ENCODE data around the gene FGF14.

The FGF14 gene

GRCh38 chr13:101714195-101714594 is 687.7 kb downstream of the FGF14 start:
- Histone ChIP-seq H3K4me2 (ENCODE audit: low read depth, low read length, poor library complexity, severe bottlenecking) (no peak overlapping the region), H3K27ac (ENCODE audit: low read depth, low read length) (no peak overlapping the region), H3K9me2 (replicated peaks; ENCODE audit: insufficient read depth, low read length) (no peaks in the 10 kb centered on the region), H2AFZ (ENCODE audit: low read depth, low read length, severe bottlenecking) (no peak overlapping the region), H3K4me3 (ENCODE audit: insufficient read depth, low read length, poor library complexity, severe bottlenecking) (no peak overlapping the region), H3K9me3 (ENCODE audit: insufficient read depth, low read length) (no peaks in the 10 kb centered on the region), H3K36me3 (ENCODE audit: low read length) (no peaks in the 10 kb centered on the region), H3K27me3 (ENCODE audit: low read length) (no peaks in the 10 kb centered on the region), H4K20me1 (ENCODE audit: low read depth, low read length) (no peaks in the 10 kb centered on the region), H3F3A (ENCODE audit: insufficient read depth) (no peaks in the 10 kb centered on the region), H3K79me2 (ENCODE audit: insufficient read depth, low read length) (no peaks in the 10 kb centered on the region), H3K9ac (ENCODE audit: low read length) (no peak overlapping the region)
- TF ChIP-seq, protein P1, sequence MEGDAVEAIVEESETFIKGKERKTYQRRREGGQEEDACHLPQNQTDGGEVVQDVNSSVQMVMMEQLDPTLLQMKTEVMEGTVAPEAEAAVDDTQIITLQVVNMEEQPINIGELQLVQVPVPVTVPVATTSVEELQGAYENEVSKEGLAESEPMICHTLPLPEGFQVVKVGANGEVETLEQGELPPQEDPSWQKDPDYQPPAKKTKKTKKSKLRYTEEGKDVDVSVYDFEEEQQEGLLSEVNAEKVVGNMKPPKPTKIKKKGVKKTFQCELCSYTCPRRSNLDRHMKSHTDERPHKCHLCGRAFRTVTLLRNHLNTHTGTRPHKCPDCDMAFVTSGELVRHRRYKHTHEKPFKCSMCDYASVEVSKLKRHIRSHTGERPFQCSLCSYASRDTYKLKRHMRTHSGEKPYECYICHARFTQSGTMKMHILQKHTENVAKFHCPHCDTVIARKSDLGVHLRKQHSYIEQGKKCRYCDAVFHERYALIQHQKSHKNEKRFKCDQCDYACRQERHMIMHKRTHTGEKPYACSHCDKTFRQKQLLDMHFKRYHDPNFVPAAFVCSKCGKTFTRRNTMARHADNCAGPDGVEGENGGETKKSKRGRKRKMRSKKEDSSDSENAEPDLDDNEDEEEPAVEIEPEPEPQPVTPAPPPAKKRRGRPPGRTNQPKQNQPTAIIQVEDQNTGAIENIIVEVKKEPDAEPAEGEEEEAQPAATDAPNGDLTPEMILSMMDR (IDR thresholded peaks at IDR 0.05; ENCODE audit: insufficient read depth, low read length, poor library complexity, severe bottlenecking): no peak
- no peak for TF ChIP-seq EZH2phosphoT487 (conservative IDR thresholded peaks at IDR 0.05; ENCODE audit: low read length)

GRCh38 chr13:101712026-101712348 is 689.9 kb downstream of the FGF14 start:
- no peak overlapping the region for H3K9ac ChIP-seq (ENCODE audit: low read length)
- no peak overlapping the region for H3K4me2 ChIP-seq (ENCODE audit: low read depth, low read length, poor library complexity, severe bottlenecking)
- no peak overlapping the region for H3K4me3 ChIP-seq (ENCODE audit: insufficient read depth, low read length, poor library complexity, severe bottlenecking)
- no peak overlapping the region for H2AFZ ChIP-seq (ENCODE audit: low read depth, low read length, severe bottlenecking)
- no peak overlapping the region for H3K27ac ChIP-seq (ENCODE audit: low read depth, low read length)
- H3F3A ChIP-seq (ENCODE audit: insufficient read depth): no peaks in the 10 kb centered on the region
- no peaks in the 10 kb centered on the region for H3K27me3 ChIP-seq (ENCODE audit: low read length)
- no peaks in the 10 kb centered on the region for H4K20me1 ChIP-seq (ENCODE audit: low read depth, low read length)
- no peaks in the 10 kb centered on the region for H3K9me3 ChIP-seq (ENCODE audit: insufficient read depth, low read length)
- H3K79me2 ChIP-seq (ENCODE audit: insufficient read depth, low read length): no peaks in the 10 kb centered on the region
- TF ChIP-seq, protein P1 (IDR thresholded peaks at IDR 0.05; ENCODE audit: insufficient read depth, low read length, poor library complexity, severe bottlenecking): no peak
- no peak for TF ChIP-seq EZH2phosphoT487 (conservative IDR thresholded peaks at IDR 0.05; ENCODE audit: low read length)
- H3K9me2 ChIP-seq (replicated peaks; ENCODE audit: insufficient read depth, low read length): no peaks in the 10 kb centered on the region
- no peaks in the 10 kb centered on the region for H3K36me3 ChIP-seq (ENCODE audit: low read length)

- no peak overlapping the region for H2AFZ ChIP-seq (ENCODE audit: low read depth, low read length, severe bottlenecking)
- H3K27ac ChIP-seq (ENCODE audit: low read depth, low read length): no peak overlapping the region
- no peak overlapping the region for H3K4me2 ChIP-seq (ENCODE audit: low read depth, low read length, poor library complexity, severe bottlenecking)
- H3K27me3 ChIP-seq (ENCODE audit: low read length): no peaks in the 10 kb centered on the region
- no peaks in the 10 kb centered on the region for H3K9me2 ChIP-seq (replicated peaks; ENCODE audit: insufficient read depth, low read length)
- no peak overlapping the region for H3K9ac ChIP-seq (ENCODE audit: low read length)
- H3K79me2 ChIP-seq (ENCODE audit: insufficient read depth, low read length): no peaks in the 10 kb centered on the region
- no peaks in the 10 kb centered on the region for H3K9me3 ChIP-seq (ENCODE audit: insufficient read depth, low read length)
- H3K36me3 ChIP-seq (ENCODE audit: low read length): no peaks in the 10 kb centered on the region
- H4K20me1 ChIP-seq (ENCODE audit: low read depth, low read length): no peaks in the 10 kb centered on the region
- TF ChIP-seq, protein P1 (IDR thresholded peaks at IDR 0.05; ENCODE audit: insufficient read depth, low read length, poor library complexity, severe bottlenecking): no peak
- no peak for TF ChIP-seq EZH2phosphoT487 (conservative IDR thresholded peaks at IDR 0.05; ENCODE audit: low read length)
- H3F3A ChIP-seq (ENCODE audit: insufficient read depth): no peaks in the 10 kb centered on the region
- no peak overlapping the region for H3K4me3 ChIP-seq (ENCODE audit: insufficient read depth, low read length, poor library complexity, severe bottlenecking)
These were observed 690.4 kb downstream of the FGF14 start for GRCh38 chr13:101711307-101712025.
